G401.6 (cell line): ENCODE results near the gene LBX2.
A peak's percentile ranks its signal among the peaks of the same experiment; 100 is the strongest.

ENCODE experiments used
- FAIRE-seq: peaks from 2 replicates; lab custom pipeline; 2012; peaks lifted over from hg19 to GRCh38; lab: Jason Lieb, UNC

Gene LBX2

GRCh38 chr2:74499267-74499939 lies at the start of gene LBX2:
Gene LBX2 (minus strand): TSS chr2:74499603. CDS start chr2:74499537, 66 bp downstream.
- FAIRE-seq = no peak

GRCh38 chr2:74548285-74548899 lies 49.0 kb upstream of the LBX2 start:
- no peak for FAIRE-seq

GRCh38 chr2:74546004-74546403 lies 46.6 kb upstream of the LBX2 start:
- FAIRE-seq = no peak

- no peak for FAIRE-seq
Observed at GRCh38 chr2:74544634-74545033, 45.2 kb upstream of the LBX2 start.

GRCh38 chr2:74542978-74543377 lies 43.6 kb upstream of the LBX2 start:
- FAIRE-seq = no peak

- no peak for FAIRE-seq
Observed at GRCh38 chr2:74540291-74540690, 40.9 kb upstream of the LBX2 start.

- no peak for FAIRE-seq
Observed at GRCh38 chr2:74538881-74539339, 39.5 kb upstream of the LBX2 start.

GRCh38 chr2:74537140-74537539 lies 37.7 kb upstream of the LBX2 start:
- no peak for FAIRE-seq

- FAIRE-seq = no peak
Observed at GRCh38 chr2:74536166-74536950, 37.0 kb upstream of the LBX2 start.

- FAIRE-seq = no peak
Observed at GRCh38 chr2:74535440-74535965, 36.1 kb upstream of the LBX2 start.

- no peak for FAIRE-seq
Observed at GRCh38 chr2:74534411-74534810, 35.0 kb upstream of the LBX2 start.

- FAIRE-seq = no peak
Observed at GRCh38 chr2:74533464-74533863, 34.1 kb upstream of the LBX2 start.

- peak; percentile 92 for FAIRE-seq
Observed at GRCh38 chr2:74532222-74532621, 32.8 kb upstream of the LBX2 start.

GRCh38 chr2:74531666-74532065 lies 32.3 kb upstream of the LBX2 start:
- no peak for FAIRE-seq

- no peak for FAIRE-seq
Observed at GRCh38 chr2:74530239-74531187, 31.1 kb upstream of the LBX2 start.

- peak; percentile 97 for FAIRE-seq
Observed at GRCh38 chr2:74529357-74530238, 30.2 kb upstream of the LBX2 start, which contains the start of the genes AUP1 and HTRA2. Gene AUP1 (minus strand): TSS chr2:74529706. CDS start chr2:74529629, 77 bp downstream. Gene HTRA2 (plus strand): TSS chr2:74529933. CDS start chr2:74530007, 74 bp downstream.

GRCh38 chr2:74528600-74529356 lies 29.4 kb upstream of the LBX2 start:
- no peak for FAIRE-seq

GRCh38 chr2:74527741-74528140 lies 28.3 kb upstream of the LBX2 start:
- FAIRE-seq = no peak

- FAIRE-seq = no peak
Observed at GRCh38 chr2:74526649-74527230, 27.3 kb upstream of the LBX2 start.
